Measurements from ENCODE around the gene NRIP1.

The NRIP1 gene

DNA sequence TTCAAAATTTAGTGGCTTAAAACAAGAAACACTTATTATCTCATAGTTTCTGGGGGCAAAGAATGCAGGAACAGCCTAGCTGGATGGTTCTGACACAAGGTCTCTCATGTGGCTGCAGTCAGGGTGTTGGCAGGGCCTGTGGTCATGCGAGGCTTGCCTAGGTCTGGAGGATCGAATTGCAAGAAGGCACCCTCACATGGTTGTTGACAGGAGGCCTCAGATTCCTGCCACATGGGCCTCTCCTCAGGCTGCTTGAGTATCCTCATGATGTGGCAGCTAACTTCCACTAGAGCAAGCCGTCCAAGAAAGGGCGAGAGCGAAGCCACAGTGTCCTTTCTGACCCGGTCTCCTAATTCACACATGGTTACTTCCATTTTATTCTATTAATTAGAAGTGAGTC lies 6.2 kb upstream of the NRIP1 start:
- peak in 1 of 10 donors; percentile 62 for DNase-seq
- intact Hi-C loops (cut with DNase I) = no loop called here

GRCh38 chr21:15066123-15066575 lies 1.3 kb upstream of the NRIP1 start:
- intact Hi-C loops (cut with DNase I) = no loop called here
- no peak for DNase-seq

GRCh38 chr21:15065392-15066122 lies 757 bp upstream of the NRIP1 start:
- intact Hi-C loops (cut with DNase I) = no loop called here

DNA sequence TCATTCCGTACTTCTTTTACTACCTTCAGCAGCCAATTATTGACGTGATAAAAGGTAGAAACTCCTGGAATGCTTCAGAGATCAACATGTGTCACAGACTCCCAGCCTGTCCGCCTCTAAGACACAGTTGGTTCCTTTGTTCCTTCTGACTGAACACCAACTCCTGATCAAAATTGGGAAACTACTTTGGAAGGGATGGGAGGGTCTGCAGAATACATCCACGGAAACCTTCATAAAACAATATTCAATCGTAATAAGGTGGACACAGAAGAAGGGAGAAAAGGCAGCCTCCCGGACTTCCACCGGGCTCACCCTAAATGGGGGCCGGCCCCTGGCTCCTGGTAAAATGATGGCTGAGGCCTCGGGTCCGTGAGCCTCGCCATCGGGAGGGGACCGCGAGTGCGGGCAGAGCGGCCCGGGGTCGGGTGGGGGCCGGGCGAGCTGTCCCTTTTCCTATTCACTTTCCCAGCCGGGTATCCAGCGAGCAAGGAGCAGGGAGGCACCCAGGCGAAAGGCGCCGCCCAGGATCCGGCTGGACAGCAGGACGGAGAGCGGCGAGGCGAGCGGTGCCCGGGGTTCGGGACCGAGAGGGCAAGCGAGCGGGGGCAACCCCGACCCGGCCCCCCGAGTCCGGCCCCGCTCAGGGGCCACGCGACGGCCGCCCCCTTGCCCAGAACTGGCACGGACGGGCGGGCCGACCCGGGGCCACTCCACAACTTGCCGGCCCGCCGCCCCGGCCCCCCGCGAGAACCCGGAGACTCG lies 805 bp downstream of the NRIP1 start:
- intact Hi-C loops (cut with DNase I) = loop anchor here (5.0 kb wide), 2 partner anchors 197 to 418 kb away; no protein-coding TSS in a partner anchor
- peak; percentile 27 to 92 (median 40) for DNase-seq

More at GRCh38 chr21:15065392-15066122, 757 bp upstream of the NRIP1 start:
- DNase-seq = peak; percentile 62 to 97 (median 80)

- DNase-seq = peak in 2 of 10 donors; percentile 20 to 59
- intact Hi-C loops (cut with DNase I) = loop anchor here (5.0 kb wide), 2 partner anchors 196 to 419 kb away; no protein-coding TSS in a partner anchor
Measured at GRCh38 chr21:15063081-15063813, 1.6 kb downstream of the NRIP1 start.

DNA sequence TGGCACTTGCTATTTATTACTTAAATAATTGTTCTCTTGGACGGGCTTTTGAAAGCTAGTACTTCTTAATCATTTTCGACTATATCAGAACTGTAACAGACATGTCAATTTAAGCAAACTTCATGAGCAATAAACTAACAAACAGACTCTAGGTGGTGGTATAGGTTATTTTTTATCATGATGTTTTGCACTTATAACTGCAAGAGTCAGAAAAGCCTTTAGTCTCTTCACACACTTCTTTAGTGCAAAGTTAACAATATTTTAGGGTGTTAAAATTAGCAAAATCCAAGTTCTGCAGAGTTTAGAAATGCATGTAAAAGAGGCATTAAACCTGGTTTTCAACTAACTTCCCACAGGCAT lies 2.2 kb downstream of the NRIP1 start:
- intact Hi-C loops (cut with DNase I) = loop anchor here (5.0 kb wide), 2 partner anchors 195 to 420 kb away; no protein-coding TSS in a partner anchor
- no peak for DNase-seq

GRCh38 chr21:15061747-15062605 lies 2.8 kb downstream of the NRIP1 start:
- intact Hi-C loops (cut with DNase I) = loop anchor here (5.0 kb wide), 2 partner anchors 195 to 420 kb away; no protein-coding TSS in a partner anchor
- no peak for DNase-seq

GRCh38 chr21:15061279-15061678 lies 3.5 kb downstream of the NRIP1 start:
- intact Hi-C loops (cut with DNase I) = loop anchor here (5.0 kb wide), 2 partner anchors 194 to 421 kb away; no protein-coding TSS in a partner anchor
- DNase-seq = no peak

DNA sequence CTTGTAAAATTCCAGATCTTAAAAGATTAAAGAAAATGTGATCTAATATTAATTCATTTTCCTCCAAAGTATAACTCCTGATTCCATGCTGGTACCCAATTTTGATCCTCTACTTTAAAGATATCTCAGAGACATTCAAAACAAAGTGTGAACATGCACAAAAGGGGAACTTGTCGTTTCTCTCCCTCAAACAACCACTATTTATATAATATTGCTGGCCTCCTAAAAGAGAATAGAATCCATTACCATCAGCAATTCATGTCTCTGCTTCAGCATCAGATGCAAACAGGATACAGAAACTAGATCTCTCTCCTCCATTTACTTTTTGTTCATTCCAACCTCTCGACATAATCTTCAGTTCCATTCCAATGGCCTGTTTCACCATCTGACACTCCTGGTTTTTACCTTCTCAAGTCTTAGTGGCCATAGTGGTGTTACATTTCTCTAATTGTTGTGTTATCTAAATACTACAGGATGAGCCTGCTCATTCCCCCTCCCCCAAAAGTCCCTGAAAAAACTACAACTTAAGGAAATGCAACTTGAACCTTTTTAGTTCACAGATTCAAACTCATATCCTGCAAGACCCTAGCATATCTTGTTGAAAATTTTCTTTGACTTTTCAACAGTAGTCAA lies 4.1 kb downstream of the NRIP1 start:
- DNase-seq = no peak
- intact Hi-C loops (cut with DNase I) = loop anchor here (5.0 kb wide), 2 partner anchors 193 to 422 kb away; no protein-coding TSS in a partner anchor

DNA sequence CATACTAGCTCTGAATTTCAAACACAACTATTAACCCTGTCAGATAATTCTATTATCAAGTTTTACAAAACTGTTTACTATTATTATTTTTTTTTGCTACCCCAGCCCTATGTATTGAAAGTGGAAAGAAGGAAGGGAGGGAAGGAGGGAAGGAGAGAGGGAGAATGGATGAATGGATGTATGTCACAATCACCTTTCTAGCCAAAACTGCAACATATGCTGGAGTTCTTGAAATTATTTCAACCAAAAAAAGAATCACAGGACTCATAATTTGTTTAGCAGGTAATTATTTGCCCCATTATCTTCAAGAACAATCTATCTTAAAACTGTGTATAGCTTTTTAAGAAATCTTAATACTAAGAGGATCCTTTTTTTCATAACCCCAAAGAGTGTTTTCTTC lies 5.4 kb downstream of the NRIP1 start:
- intact Hi-C loops (cut with DNase I) = no loop called here

DNA sequence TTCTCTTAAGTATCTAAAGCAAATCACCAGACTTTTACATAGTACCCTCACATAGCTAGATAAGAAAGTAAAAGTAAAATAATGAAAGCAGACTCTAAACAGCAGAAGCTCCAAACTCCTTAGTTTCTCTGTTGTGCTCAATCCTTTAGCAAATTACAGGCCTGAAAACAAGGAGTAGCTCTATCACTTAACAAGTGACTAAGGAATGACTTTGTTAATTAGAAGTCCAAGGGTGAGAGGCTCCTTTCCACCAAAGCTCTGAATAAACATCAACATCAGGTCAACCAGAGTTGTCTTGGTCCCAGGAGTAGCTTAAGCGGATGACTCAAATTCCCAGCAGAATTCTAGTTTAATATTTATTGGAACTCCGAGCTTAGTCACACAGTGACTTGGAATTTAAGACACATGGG lies 5.9 kb downstream of the NRIP1 start:
- DNase-seq = no peak
- intact Hi-C loops (cut with DNase I) = no loop called here

More for the DNA sequence above, 5.4 kb downstream of the NRIP1 start:
- no peak for DNase-seq

GRCh38 chr21:15057285-15057684 lies 7.5 kb downstream of the NRIP1 start:
- DNase-seq = peak in 1 of 10 donors; percentile 34
- intact Hi-C loops (cut with DNase I) = no loop called here

GRCh38 chr21:15054606-15055239 lies 10.1 kb downstream of the NRIP1 start:
- no peak for DNase-seq
- intact Hi-C loops (cut with DNase I) = no loop called here

DNA sequence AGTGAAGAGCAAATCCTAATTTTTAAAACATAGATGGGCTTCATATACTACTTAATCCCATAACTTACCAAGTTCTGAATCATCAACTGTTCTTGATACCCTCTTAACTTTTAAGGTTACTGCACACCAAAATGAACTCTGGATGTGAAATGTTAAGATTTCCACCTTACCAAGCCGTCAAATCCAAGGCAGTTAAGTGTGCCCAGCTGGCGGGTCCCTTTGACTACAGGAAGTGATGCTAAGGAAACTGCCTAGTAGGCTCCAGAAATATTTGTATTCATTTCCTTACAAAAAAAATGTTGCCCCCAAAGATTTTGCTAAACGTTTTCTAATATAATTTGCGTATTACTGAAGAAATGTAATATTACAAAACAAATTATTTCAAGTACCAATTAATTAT lies 10.7 kb downstream of the NRIP1 start:
- intact Hi-C loops (cut with DNase I) = no loop called here
- peak in 2 of 10 donors; percentile 40 to 52 for DNase-seq

DNA sequence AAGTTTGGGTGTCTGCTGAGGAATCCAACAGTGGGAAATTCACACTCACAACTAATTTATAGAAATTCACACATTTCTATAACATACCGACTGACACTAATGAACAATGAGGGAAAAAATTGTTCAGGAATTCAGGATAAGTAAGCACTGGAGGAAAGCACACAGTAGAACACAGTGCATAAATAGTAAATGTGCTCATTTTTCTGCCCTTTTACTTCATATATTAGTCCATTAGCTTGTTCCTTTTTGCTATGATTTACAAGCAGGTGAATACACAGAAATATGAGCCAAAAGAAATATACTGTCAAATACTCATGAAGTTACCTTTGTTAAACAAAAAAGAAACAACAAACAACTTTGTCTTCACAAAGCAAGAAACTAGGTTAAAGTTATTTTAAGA lies 11.3 kb downstream of the NRIP1 start:
- no peak for DNase-seq
- intact Hi-C loops (cut with DNase I) = no loop called here

- no peak for DNase-seq
- intact Hi-C loops (cut with DNase I) = no loop called here
Measured at GRCh38 chr21:15052459-15052763, 12.4 kb downstream of the NRIP1 start.

DNA sequence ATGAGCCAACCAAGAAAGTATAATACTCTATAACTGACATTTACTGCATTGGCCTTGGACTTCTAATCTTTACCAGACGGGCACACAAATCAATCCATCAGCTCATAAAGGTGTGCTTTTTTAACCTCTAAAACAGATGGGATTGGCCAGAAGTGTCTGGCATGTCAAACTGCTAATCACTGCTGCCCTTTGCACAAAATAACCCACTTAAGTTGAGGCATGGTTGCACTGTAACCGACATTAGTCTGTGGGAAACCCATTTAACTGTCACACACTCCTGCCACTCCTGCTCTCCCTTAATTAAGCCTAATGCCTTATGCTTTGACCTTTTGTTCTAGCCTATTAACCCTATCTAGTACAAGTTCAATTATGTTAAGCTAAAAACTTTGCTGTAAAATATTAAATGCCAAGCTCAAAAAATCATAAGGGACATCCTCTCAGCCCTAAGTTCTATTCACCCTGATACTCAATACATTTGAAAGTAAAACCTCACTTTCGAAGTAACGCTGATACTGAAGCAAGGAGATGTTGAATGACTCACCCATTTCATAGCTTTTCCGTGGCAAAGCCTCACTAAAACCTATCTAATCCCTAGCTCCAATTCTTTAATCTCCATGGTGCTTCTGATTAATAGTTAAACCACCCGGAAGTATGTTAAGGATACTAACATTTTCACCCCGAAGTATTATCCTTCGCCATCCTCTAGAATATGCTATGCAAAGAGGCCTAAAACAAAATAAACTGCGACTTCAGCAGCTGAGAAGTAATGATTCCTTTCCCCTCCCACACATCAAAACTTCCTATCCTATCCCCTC lies 12.9 kb downstream of the NRIP1 start:
- no peak for DNase-seq
- intact Hi-C loops (cut with DNase I) = no loop called here

All from posterior cingulate gyrus (tissue), 11 donors.